HepG2 (cell line): ENCODE data around the gene ZSWIM8. TPM values are rescaled to one million over a fixed set of nuclear protein-coding genes. Genes with fewer than 3 reads are reported as not detected.
A peak's percentile ranks its signal among the peaks of the same experiment; 100 is the strongest.

ENCODE experiments used
- ATAC-seq: fragments of 200-7000 bp; cut with Tn5 transposase; 3 replicates; pipeline ENCODE4 v1.9.1; 2020; ENCODE audit warnings: mild to moderate bottlenecking, moderate library complexity
- BruUV-seq: library from RNA; stranded (reverse); fragments of 400-500 nt; replicated peaks from 2 replicates; lab custom pipeline; 2021; lab: Mats Ljungman, UMichigan
- CTCF ChIA-PET: fragments of 300-600 bp; formaldehyde crosslinking; extraction: SDS; loops from one replicate; lab custom pipeline; 2021; ENCODE audit warnings: low total read pairs, inconsistent platforms, low intra/inter-chr PET ratio; lab: Yijun Ruan, JAX
- POLR2A ChIA-PET: fragments of 350-600 bp; sonication (Branson Sonifier 250); formaldehyde crosslinking; loops from one replicate; lab custom pipeline; 2020; ENCODE audit warnings: antibody characterized with exemption, inconsistent platforms; lab: Yijun Ruan, JAX
- DNase-seq: peaks from one replicate; pipeline ENCODE4 v3.0.0-alpha.2; 2015; ENCODE audit warnings: low spot score
- FAIRE-seq: peaks from 3 replicates; lab custom pipeline; 2011; peaks lifted over from hg19 to GRCh38; lab: Jason Lieb, UNC
- H2AFZ ChIP-seq: one replicate; pipeline ENCODE4 v1.6.1; 2011; ENCODE audit warnings: low read length, inconsistent platforms
- H3K27ac ChIP-seq: fragments of 300-600 bp; 3 replicates; pipeline ENCODE4 v1.8.0; 2011; ENCODE audit warnings: mixed run types, mild to moderate bottlenecking, mixed read lengths, low read length, inconsistent platforms; ENCODE audit not compliant: insufficient read depth; ENCODE audit errors: extremely low read length
- H3K27me3 ChIP-seq, 2 experiments: fragments of 200-600 bp in 1 of 2; 2 replicates in 1 of 2; 3 replicates in 1 of 2; pipeline versions ENCODE4 v1.6.0 to v1.8.0; 2011; ENCODE audit warnings: low read length in 2 of 2, mild to moderate bottlenecking in 2 of 2, moderate library complexity in 2 of 2, inconsistent platforms in 1 of 2; ENCODE audit not compliant: insufficient read depth in 2 of 2, control insufficient read depth in 1 of 2
- H3K36me3 ChIP-seq, 2 experiments: fragments of 200-600 bp in 1 of 2; replicated peaks in 1 of 2; 2 replicates in 1 of 2; 3 replicates in 1 of 2; pipeline versions ENCODE4 v1.5.1 to v1.8.0; 2011; ENCODE audit warnings: low read length in 2 of 2, inconsistent platforms in 1 of 2; ENCODE audit not compliant: insufficient read depth in 2 of 2, control insufficient read depth in 1 of 2
- H3K4me1 ChIP-seq: 2 replicates; pipeline ENCODE4 v1.5.1; 2012; ENCODE audit warnings: low read length, inconsistent platforms; ENCODE audit not compliant: insufficient read depth
- H3K4me2 ChIP-seq: 2 replicates; pipeline ENCODE4 v1.6.0; 2011; ENCODE audit warnings: low read depth, low read length, inconsistent platforms
- H3K4me3 ChIP-seq, 3 experiments: fragments of 200-600 bp in 1 of 3; sonication (generic), shearing (Covaris generic) in 1 of 3; replicated peaks in 1 of 3; 2 replicates each; pipeline ENCODE4 v1.5.1; 2011 to 2016; ENCODE audit warnings: low read length in 3 of 3, inconsistent platforms in 2 of 3, low read depth in 2 of 3, mild to moderate bottlenecking in 2 of 3, control low read depth in 1 of 3, mixed read lengths in 1 of 3; ENCODE audit not compliant: insufficient read depth in 1 of 3
- H3K79me2 ChIP-seq: one replicate; pipeline ENCODE4 v1.6.1; 2011; ENCODE audit warnings: low read length, inconsistent platforms; ENCODE audit not compliant: insufficient read depth
- H3K9ac ChIP-seq: 2 replicates; pipeline ENCODE4 v1.6.0; 2011; ENCODE audit warnings: mild to moderate bottlenecking, low read depth, low read length, inconsistent platforms; ENCODE audit not compliant: insufficient read depth
- H3K9me3 ChIP-seq: 2 replicates; pipeline ENCODE4 v1.5.1; 2012; ENCODE audit warnings: mild to moderate bottlenecking, low read length
- H4K20me1 ChIP-seq: 2 replicates; pipeline ENCODE4 v1.6.0; 2011; ENCODE audit warnings: inconsistent platforms, mild to moderate bottlenecking, low read length, moderate library complexity; ENCODE audit not compliant: insufficient read depth
- AGO2 ChIP-seq: fragments of 200-400 bp; formaldehyde crosslinking; optimal IDR thresholded peaks from 2 replicates; pipeline ENCODE3; 2017; ENCODE audit warnings: mild to moderate bottlenecking, low read depth, low read length, moderate library complexity
- E2F1 ChIP-seq: sonication (generic); formaldehyde crosslinking; IDR thresholded peaks from 2 replicates; pipeline ENCODE4 v1.5.0; 2020; ENCODE audit warnings: missing genetic modification reagents
- HNRNPL ChIP-seq: fragments of 200-400 bp; formaldehyde crosslinking; IDR thresholded peaks from 2 replicates; pipeline ENCODE4 v1.6.1; 2017; ENCODE audit warnings: mild to moderate bottlenecking, low read depth, low read length
- MED8 ChIP-seq: sonication (generic); formaldehyde crosslinking; IDR thresholded peaks from 2 replicates; pipeline ENCODE4 v1.8.1; 2023; ENCODE audit warnings: mild to moderate bottlenecking, missing genetic modification reagents; ENCODE audit not compliant: insufficient replicate concordance
- POLR2A ChIP-seq, 2 experiments: IDR thresholded peaks; 2 replicates each; pipeline ENCODE4 v1.6.1; 2011; ENCODE audit warnings: low read depth in 2 of 2, low read length in 2 of 2, mild to moderate bottlenecking in 1 of 2, moderate library complexity in 1 of 2; ENCODE audit not compliant: insufficient read depth in 1 of 2
- WGBS: methylation state at CpG from one replicate; pipeline ENCODE4 v1.1.6; 2017; ENCODE audit warnings: low lambda C conversion rate; 5-methylcytosine and 5-hydroxymethylcytosine counted together
- in situ Hi-C: cut with HindIII; loops from 2 replicates; pipeline ENCODE4 v1.10.0; 2017; ENCODE audit warnings: low pct_unique_long_range_greater_than_20kb; ENCODE audit not compliant: extremely low pct_ligation_motif_present
- intact Hi-C: fragments of 100-400 bp; cut with micrococcal nuclease; formaldehyde crosslinking; loops from one replicate; pipeline ENCODE4 v1.10.0; 2022; ENCODE audit not compliant: unreplicated experiment
- polyA plus RNA-seq, 8 experiments: library from polyadenylated mRNA; depleted of rRNA in 3 of 8; stranded (reverse) in 7 of 8; unstranded in 1 of 8; fragments of >200 nt; fragmentation: Illumina TruSeq in 4 of 8; extraction: Trizol in 4 of 8; gene quantifications; 2 replicates each; pipeline versions ENCODE4 v1.2.1 to v1.2.3, GENCODE V29; 2011 to 2016; ENCODE audit warnings: low read depth in 4 of 8, missing spikeins in 1 of 8, mixed read lengths in 1 of 8; ENCODE audit not compliant: insufficient read depth in 1 of 8
- total RNA-seq, 5 experiments: library from RNA; depleted of rRNA; stranded (reverse); fragments of >200 nt; fragmentation: Illumina TruSeq; extraction: Trizol; gene quantifications; 2 replicates each; pipeline ENCODE4 v1.2.3, GENCODE V29; 2016; ENCODE audit warnings: low read depth in 1 of 5

Gene ZSWIM8
- total and polyA plus RNA-seq, 2 of the 13 experiments (the other 11 are each of a cell fraction or from before 2014, with no cell fraction given): 39.9 to 98.2 TPM

- in situ Hi-C loops (no loop called here), intact Hi-C loops (no loop called here)
- POLR2A ChIA-PET: interaction anchor here (0.6 kb wide), 1 partner anchor 8 kb away, joined by 3 read pairs; no protein-coding TSS in a partner anchor
- H3K9me3 ChIP-seq: no peaks in the 10 kb centered on the region
- CTCF ChIA-PET: no interaction called here
- 96% methylated on average over 13 of the region's 13 CpGs for WGBS
- no peaks in the 10 kb centered on the region for H3K79me2 ChIP-seq
- no peak for DNase-seq
- peaks cover 29 to 78% of the 10 kb centered on the region in 2 experiments for H3K36me3 ChIP-seq
- H3K27me3 ChIP-seq: no peaks in the 10 kb centered on the region
- no peak for ATAC-seq
- BruUV-seq: no TSS peak
- FAIRE-seq: no peak
- peak in 1 of 2 experiments; percentile 49; a peak in 2 of 4 replicates for TF ChIP-seq POLR2A (IDR thresholded peaks at IDR 0.05; ENCODE audit: insufficient read depth in 1 of 2, low read depth in 2 of 2, low read length in 2 of 2)
- TF ChIP-seq E2F1: no peak
- peak; percentile 64 for TF ChIP-seq AGO2
- TF ChIP-seq MED8 (CRISPR knock-in tag): no peak
- no peaks in the 10 kb centered on the region for H3K4me1 ChIP-seq
- no peak overlapping the region for H3K27ac ChIP-seq
- H2AFZ ChIP-seq: no peak overlapping the region
- no peak overlapping the region for H3K4me2 ChIP-seq
- H3K4me3 ChIP-seq: no peak overlapping the region
- H3K9ac ChIP-seq: no peak overlapping the region
- H4K20me1 ChIP-seq: no peaks in the 10 kb centered on the region; the same call in 1 of the 2 replicates
These were observed 15.8 kb downstream of the ZSWIM8 start for GRCh38 chr10:73801253-73801590.

- ATAC-seq (peak; percentile 6; the same call in 1 of the 3 replicates), DNase-seq (no peak), FAIRE-seq (no peak)
- TF ChIP-seq POLR2A (IDR thresholded peaks at IDR 0.05; ENCODE audit: insufficient read depth in 1 of 2, low read depth in 2 of 2, low read length in 2 of 2) (peak in 1 of 2 experiments; percentile 10; a peak in 1 of 4 replicates), HNRNPL (no peak)
- BruUV-seq: TSS peak; percentile 18
- 95% methylated on average over 11 of the region's 11 CpGs for WGBS
- no peak overlapping the region for H2AFZ ChIP-seq
- H3K9ac ChIP-seq: no peak overlapping the region
- H3K36me3 ChIP-seq: peaks cover 29 to 78% of the 10 kb centered on the region in 2 experiments
- H3K4me2 ChIP-seq: no peak overlapping the region
- no peaks in the 10 kb centered on the region for H3K4me1 ChIP-seq
- no peak overlapping the region for H3K4me3 ChIP-seq
- H4K20me1 ChIP-seq: no peaks in the 10 kb centered on the region
- no peaks in the 10 kb centered on the region for H3K27me3 ChIP-seq
- ChIA-PET CTCF (no interaction called here), POLR2A (no interaction called here)
- H3K9me3 ChIP-seq: no peaks in the 10 kb centered on the region
- in situ Hi-C loops (no loop called here), intact Hi-C loops (no loop called here)
- no peak overlapping the region for H3K27ac ChIP-seq
- H3K79me2 ChIP-seq: no peaks in the 10 kb centered on the region
These were observed 17.0 kb downstream of the ZSWIM8 start for GRCh38 chr10:73802276-73802991.
